GOT3 (cell line): Measurements from ENCODE around the gene PPA2.
"Not testable (repeated sequence)": the region's sequence is repeated elsewhere in the genome, so short reads cannot be mapped to it uniquely, and the experiment has no call there.

Experiments used
- DNase-seq: peaks from one replicate; lab custom pipeline; 2025; ENCODE audit warnings: mixed read lengths; lab: John Stamatoyannopoulos, UW

Gene PPA2

DNA sequence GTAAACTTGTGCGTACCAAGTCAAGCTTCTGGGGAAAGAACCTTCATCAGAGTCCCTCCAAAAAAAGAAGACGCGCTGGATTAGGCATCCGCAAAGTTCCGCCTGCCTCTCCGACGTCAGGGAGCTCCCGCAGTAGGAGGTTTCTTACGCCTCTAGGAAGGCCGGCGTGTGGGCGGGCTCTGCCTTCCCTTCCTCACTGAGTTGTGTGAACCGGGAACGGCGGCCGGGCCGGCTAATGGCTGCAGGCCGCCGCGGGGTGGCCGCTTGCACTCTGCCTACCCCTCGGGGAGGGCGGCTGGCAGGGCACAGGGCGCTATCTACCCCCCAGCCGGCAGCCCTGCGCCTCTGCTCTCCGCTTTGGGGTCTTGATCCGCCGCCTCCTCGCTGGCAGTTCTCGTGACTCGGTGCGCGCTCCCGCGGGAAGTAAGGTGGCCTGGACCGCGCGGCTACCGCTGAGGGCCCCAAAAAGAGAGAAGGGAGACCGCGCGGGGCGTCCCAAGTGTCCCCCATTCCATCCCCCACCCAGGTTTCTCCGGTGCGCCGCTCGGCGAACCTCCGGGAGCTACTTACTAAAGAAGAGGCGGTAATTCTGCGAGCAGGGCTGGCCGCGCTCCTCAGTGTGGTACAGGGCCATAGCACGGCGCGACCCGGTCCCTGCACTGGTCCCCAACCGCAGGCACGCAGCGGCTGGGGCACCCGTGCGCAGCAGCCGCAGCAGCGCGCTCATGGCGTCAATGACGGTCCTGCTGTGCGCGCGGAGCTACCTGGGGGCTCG is at the start of gene PPA2:
TSS of gene PPA2 (minus strand) at position 739 of the 775 bp plus-strand sequence. CDS start at position 727, 12 bp downstream.
- DNase-seq = peak; percentile 50

DNA sequence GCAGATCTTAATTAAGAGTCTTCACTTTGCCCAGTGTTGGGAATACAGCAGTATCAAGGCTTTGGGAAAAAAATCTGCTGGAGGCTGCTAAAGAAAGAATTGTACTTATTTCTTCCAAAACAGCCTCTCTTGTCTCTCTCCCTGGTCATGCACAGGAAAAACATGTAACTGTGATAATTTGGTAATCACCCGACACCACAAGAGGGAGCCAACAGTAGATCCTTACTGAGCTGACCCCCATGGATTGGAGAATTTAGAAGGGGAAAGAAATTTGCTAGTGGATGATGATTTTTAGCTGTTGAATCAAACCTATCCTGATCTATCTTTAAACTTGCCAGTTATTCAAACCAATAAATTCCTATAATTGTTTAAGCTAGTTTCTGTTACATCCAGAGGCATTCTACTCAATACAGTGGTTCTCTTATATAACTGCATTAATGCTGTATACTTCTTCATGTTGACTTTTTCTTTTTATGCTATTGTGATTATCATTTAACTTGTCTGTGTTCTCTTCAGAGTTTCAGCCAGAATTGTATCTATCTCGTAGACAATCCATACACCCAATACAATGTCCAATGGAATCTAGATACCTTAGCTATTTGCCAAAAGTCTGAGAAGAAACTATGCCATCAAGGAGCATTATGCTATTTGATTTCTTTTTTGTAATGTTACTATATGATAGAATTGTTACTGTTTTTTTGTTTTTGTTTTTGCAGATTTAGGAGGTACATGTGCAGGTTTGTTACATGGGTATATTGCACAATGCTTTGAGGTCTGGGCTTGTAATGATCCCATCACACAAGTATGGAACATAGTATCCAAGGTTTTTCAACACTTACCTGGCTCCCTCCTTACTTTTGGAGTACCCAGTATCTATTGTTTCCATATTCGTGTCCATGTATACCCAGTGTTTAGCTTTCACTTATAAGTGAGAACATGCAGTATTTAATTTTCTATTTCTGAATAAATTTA is 47.2 kb upstream of the PPA2 start:
- DNase-seq = no peak

DNA sequence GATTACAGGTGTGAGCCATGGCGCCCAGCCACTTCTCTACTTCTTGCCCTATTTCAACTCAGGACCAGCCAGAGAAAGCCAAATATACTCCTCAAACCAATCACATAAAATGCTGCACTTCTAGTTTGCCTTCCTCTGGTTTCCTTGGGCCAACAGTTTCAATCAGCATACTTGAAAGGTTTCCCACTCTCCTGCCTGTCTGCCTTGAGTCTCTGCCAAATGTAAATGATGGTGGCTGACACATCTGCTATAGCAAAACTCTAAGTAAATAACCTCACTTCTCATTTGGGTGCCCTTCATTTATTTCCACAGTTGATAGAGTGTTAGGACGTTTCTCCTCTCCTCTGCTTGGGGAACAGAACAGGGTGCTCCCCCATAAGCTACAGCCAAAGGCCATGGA is 36.4 kb upstream of the PPA2 start:
- DNase-seq = no peak

DNA sequence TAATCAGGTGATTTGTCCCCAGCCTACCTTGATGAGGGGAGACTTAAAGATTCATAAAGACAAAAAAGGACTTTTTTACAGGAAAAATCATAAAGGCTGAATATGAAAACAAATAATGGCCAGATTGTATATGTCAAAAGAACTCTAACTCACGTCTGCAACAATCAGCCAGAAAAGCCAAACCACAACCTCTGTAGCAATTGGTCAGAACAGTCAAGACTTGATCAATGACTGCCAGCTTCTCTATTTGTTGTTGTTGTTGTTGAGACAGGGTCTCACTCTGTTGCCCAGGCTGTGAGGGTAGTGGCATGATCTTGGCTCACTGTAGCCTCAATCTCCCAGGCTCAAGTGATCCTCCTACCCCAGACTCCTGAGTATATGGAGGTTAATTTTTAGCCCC is 35.9 kb upstream of the PPA2 start:
- DNase-seq = no peak

DNA sequence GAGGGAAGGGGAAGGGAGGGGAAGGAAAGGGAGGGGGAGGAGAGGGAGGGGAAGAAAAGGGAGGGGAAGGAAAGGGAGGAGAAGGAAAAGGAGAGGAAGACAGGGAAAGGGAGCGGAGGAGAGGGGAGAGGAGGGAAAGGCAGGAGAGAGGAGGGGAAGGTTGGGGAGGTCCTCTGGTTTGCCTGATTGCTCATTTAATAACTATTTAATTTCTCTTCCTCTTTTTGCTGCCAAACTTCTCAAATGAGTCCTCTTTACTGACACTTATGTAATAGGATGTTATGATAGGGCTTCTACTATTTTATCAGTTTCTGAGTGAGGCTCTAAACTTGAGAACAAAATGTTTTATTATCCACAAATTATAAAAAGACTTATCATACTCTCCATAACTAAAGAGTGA is 35.4 kb upstream of the PPA2 start:
- DNase-seq = no peak

DNA sequence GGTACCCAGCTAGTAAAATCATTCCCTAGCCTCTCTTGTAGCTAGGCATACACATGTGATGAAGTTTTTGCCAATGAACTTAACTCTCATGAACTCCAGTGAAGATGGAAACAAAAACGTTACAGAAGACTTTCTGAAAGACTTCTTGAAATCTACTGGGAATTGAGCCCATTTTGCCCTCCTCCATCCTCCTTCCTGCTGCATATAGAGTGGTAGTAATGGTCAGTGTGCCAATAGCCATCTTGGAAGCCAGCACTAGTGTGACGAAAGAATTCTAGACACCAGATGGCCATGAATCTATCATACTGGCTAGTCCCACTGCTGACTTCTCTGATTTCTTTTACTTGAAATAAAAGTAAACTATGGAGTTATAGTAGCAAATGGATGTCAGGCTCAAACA is 30.9 kb upstream of the PPA2 start:
- no peak for DNase-seq

DNA sequence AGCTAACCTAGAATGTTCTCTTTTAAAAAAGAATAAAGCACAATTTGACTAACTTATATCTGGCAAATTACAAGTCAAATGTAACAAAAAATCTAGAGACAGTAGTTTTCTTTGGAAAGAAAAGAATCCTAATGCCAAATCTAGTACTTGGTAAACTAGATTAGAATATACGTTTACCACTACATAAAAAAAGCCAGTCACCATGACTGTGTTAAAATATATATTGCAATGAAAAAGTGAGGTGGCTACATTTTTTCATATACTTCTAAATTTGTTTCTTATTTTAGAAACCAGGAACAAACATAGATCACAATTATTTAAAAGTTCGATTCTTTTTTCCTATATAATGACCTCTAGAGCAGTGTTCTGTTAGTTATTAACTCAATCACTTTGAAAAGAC is 29.6 kb upstream of the PPA2 start:
- DNase-seq = no peak

DNA sequence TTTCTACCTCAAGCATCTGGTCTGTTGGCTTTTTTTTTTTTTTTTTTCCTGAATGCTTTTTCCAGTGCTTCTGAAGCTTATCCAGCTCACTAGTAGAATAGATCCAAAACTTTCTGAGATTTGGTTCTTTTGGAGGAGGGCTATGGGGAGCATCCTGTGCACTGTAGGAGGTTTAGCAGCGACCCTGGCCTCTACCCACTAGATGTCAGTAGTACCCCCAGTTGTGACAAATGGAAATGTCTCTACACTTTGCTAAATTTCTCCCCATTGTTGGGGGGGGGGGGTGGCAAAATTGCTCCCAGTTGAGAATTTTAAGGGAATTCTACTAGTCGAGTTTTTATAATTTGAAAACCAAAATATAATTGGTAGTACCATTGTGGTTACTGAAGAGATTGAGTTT is 23.0 kb upstream of the PPA2 start:
- no peak for DNase-seq

DNA sequence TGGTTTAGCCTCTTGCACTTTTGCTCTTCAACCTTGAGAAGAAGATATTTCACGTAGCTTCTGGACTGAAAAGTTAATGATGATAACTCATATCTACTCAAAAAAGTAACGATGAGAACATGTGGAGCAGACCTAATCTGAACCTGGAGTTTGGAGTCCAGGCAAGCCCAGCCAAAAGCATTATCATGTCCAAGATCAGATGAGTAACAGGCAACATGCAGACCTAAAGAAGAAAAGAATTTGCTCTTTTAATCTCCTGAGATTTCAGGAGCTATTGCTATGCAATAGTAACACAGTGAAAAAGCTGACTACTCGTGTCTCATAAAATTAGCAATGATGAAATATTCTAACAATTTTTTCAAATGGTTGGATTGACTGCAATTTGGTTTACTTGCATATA is 21.8 kb upstream of the PPA2 start:
- no peak for DNase-seq

DNA sequence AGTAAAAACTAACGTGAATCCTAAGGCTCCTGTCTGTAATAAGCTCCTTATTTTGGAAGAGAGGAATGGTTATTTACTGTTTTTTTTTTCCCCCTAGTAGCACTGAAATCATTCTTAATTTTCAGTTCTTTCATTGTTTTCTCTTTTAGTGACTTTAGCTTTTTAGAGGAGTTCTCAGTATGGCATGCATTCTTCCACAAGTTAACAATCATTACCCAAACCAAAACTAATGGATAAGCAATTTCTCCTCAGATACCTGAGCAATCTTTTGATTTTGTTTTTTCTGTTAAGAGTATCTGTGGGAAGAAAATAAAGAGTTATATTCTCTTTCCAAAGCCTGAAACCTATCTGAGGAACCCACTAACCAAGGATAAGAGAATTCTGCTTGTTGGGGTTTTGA is 16.7 kb upstream of the PPA2 start:
- DNase-seq = no peak

DNA sequence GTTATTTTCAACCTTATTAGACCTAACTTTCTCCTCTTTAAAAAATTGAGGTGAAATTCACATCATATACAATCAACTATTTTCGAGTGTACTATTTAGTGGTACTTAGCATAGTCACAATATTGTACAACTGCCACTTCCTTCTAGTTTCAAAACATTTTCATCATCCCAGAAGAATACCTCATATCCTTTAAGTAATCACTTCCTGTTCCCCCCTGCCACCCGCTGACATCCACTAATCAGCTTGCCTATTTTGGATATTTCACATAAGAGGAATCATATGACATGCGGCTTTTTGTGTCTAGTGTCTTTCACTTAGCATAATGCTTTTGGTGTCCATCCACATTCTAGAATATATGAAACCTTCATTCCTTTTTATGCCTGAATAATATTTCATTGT is 10.0 kb upstream of the PPA2 start:
- no peak for DNase-seq

DNA sequence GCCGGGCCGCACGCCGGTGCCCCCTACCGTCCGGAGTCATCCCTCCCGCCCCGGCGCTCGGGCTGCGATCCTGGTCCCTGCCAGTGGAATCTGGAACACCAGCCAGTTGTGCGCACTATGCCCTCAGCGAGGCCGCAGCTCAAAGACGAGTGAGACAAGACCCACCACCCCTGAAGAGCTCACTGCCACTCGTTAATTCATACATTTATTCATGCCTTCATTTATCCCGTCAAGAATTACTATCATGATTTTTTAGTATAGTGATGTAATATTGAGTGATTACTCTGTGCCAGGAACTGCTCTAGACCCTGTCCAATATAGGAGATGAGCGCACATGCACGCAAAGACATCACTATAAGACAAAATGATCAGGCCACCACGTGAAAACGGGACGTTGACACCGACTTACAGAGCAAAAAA is 247 bp upstream of the PPA2 start:
- no peak for DNase-seq

DNA sequence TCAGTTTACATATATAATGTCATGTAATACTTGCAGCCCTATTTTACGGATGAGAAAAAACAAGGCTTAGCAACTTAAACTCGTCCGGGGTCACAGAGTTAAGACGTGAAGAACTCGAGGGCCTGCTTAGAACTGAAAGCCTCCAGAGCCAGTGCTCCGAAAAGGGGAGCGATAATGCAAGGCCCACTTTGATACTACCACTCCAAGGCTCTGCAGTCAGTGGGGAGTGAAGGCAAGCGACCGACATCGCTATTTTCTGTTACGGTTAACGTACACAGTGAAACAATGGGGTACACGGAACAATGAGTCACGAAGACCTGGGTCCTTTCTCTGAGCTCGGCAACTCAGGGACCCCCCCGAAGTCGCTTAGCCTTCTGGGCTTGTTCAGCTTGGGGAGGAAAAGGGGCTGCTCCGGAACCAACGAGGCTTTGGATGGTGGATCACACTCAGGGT is 965 bp downstream of the PPA2 start:
- DNase-seq = no peak

DNA sequence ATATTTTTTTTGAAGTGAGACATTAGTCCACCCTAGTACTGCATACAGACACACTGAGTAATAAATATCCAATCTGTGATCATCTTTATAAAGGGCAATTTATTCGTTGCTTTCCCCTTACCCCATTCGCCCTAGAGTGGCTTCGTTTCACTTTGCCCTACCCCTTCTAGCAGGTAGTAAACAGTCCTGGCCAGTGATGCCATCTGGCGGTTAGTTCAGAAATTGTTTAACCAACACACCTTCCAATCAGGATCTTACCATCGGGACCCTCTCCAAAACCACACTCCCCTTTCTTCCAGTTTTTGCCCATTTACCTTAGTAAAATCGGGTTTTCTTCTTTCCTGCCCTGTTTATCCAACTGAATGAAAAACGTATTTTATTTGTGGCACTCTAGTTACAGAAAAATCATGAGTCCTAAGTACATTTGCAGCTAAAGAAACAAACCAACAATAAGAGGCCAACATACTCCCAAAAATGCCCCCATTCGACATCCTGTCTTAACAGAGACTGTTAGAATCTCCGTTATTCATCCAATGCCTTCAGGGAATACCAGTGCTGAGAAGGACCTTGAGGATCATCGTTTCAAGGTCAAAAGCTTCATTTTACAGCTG is 2.2 kb downstream of the PPA2 start:
- DNase-seq = no peak

DNA sequence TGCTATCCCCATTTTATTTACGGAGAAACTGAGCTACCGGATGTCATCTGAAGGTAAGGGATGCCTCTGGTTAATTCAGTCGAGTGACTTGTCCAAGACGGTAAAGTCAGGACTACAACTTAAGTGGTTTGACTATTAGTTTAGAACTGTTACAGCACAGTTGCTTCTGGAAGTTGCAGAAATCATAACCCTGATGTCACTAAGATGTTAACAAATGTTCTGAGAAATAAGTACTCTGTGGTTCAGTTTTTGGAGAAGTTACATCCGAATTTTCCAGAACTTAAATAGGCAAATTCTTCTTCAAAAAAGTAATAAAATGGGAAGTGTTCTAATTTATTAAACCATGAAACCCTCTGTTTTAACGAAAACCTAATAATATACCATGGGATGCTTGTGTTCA is 3.1 kb downstream of the PPA2 start:
- DNase-seq = no peak

DNA sequence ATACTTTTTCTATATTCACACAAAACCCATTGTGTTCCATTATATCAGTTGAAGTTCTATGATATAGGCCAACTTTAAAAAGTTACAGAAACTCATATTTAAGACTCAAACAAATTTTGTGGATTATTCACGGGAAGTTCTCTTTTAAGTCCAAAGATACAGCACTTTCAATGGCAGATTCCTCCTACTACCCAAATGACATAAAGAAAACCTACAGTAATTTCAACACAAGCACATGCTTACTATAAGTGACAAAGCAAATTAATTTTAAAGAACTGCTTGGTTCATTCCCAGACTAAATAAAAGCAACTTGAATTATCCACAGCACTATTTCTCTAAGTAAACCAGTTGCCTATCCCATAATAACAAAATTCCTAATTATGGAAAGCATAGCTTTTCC is 4.1 kb downstream of the PPA2 start:
- no peak for DNase-seq

DNA sequence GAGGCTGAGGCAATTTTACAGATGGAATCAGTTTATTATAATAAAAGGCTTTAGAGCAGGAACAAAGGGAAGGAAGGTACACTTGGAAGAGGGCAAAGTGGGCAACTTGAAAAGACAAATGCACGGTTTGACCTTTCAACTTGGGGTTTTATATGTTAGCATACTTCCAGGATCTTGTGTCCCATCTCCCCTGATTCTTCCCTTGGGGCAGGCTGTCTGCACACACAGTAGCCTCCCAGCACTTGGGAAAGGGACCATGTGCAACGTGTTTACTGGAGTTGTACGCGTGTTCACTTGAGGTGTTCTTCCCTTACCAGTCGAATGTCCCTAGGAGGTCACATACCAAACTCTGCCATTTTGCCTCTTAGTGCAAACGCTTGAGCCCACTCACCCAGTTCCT is 7.3 kb downstream of the PPA2 start:
- DNase-seq = no peak

DNA sequence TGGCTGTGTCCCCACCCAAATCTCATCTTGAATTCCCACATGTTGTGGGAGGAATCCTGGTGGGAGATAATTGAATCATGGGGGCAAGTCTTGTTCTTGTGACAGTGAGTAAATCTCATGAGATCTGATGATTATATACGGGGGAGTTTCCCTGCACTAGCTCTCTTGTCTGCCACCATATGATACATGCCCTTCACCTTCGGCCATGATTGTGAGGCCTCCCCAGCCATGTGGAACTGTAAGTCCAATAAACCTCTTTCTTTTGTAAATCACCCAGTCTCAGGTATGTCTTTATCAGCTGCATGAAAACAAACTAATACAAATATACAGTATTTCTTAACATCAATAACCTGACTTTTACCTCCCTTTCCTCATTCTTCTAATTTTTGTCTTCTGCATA is 9.3 kb downstream of the PPA2 start:
- DNase-seq = not testable (repeated sequence)

DNA sequence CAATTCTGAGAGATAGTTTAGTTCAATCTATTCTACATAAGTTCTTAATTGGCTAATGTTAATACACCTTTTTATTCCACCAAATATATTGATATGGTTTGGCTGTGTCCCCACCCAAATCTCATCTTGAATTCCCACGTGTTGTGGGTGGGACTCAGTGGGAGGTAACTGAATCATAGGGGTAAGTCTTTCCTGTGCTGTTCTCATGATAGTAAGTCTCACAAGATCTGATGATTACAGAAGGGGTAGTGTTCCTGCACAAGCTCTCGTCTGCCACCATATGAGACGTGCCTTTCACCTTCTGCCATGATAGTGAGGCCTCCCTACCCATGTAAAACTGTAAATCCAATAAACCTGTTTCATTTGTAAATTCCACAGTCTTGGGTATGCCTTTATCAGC is 11.3 kb downstream of the PPA2 start:
- DNase-seq = no peak

DNA sequence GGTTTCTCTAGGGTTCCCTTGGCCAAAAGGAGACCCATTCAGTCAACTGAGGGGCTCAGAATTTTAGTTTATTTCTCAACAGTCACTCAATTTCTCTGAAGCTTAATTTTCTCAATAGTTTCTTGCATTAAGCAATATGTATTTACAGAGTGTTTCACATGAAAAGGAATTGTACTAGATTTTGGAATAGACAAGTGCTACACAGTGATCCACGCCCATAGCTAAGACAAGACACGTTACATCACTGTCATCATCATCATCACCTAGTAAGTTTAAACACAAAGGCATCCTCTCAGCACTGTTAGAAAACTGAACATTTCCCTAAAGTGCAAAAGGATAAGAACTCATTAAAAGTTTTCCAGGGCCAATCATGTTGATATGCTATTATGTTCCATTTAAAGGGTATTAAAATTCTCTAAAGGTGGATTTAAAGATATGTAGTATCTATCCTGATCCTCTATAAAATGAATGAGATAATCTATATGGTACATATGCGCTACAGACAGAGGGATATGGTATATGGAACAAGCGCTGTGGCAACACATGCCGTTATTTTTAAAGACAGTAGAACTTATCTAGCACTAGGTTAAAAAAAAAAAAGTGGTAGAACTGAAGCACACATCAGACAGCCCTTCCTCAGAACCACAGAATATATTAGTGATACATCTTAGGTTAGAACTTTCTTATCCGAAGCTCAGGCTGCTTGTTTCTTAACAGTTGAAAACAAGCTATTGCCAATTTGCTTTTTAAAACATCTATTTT is 12.1 kb downstream of the PPA2 start:
- DNase-seq = no peak

DNA sequence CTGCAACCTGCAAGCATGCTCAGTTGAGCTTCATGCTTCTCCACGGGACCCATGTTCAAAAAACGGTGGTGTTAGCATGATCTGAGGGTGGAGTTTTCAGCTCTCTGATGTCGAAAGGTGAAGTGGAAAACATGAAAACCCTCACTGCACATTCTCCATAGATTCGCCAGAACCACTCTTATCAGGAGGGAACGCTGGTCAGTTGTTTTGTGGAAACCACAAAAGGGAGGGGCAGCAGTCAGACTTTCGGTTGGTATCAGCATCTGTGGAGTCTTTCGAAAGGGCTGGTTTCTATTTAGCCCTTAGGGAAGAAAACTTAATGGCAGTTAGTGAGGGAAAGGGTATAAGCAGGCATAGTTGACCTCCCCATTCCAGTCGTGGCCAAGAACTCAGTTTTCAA is 12.6 kb downstream of the PPA2 start:
- no peak for DNase-seq

DNA sequence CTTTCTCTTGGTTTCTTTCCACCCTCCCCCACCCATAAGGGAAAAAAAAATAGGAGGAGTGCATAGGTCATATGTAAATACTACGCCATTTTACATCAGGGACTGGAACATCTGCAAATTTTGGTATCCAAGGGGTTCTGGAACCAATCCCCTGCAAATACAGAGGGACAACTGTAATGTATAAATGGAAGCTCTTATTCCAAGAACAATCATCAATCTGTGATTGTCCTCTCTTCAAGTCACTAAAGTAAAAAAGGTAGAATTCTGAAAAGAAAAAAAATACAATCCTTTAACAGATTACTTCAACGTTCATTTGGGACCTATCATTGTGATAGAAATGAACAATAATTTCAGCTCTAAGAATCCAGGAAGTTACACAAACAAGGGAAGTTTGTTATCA is 13.6 kb downstream of the PPA2 start:
- DNase-seq = no peak
